GM23338 (cell line): Measurements from ENCODE around the gene DCTN2. TPM values are rescaled to one million over a fixed set of nuclear protein-coding genes. Genes with fewer than 3 reads are reported as not detected.

Experiments used
- ATAC-seq: fragments of 200-7000 bp; cut with Tn5 transposase; 3 replicates; pipeline ENCODE4 v1.9.1; 2020
- DNase-seq: peaks from one replicate; pipeline ENCODE4 v3.0.0-alpha.2; 2015; ENCODE audit warnings: low spot score
- H2AFZ ChIP-seq: fragments of 200-600 bp; sonication (generic); 2 replicates; pipeline ENCODE4 v1.8.0; 2016; ENCODE audit warnings: antibody characterized with exemption, mild to moderate bottlenecking, moderate library complexity
- H3F3A ChIP-seq: fragments of 200-600 bp; sonication (generic); replicated peaks from 2 replicates; pipeline ENCODE4 v1.8.0; 2017; ENCODE audit warnings: antibody characterized with exemption, mixed run types, low read depth
- H3K27ac ChIP-seq: fragments of 200-600 bp; sonication (generic); 2 replicates; pipeline ENCODE4 v1.6.1; 2016; ENCODE audit warnings: low read depth
- H3K27me3 ChIP-seq: fragments of 200-600 bp; sonication (generic); 2 replicates; pipeline ENCODE4 v1.8.0; 2016; ENCODE audit warnings: mild to moderate bottlenecking, mixed run types, moderate library complexity; ENCODE audit not compliant: insufficient read depth
- H3K36me3 ChIP-seq: fragments of 200-600 bp; sonication (generic); 2 replicates; pipeline ENCODE4 v1.8.0; 2016; ENCODE audit warnings: mild to moderate bottlenecking; ENCODE audit not compliant: insufficient read depth
- H3K4me1 ChIP-seq: fragments of 200-600 bp; sonication (generic); 2 replicates; pipeline ENCODE4 v1.8.0; 2016; ENCODE audit warnings: mild to moderate bottlenecking, moderate library complexity; ENCODE audit not compliant: insufficient read depth
- H3K4me2 ChIP-seq: fragments of 200-600 bp; sonication (generic); 2 replicates; pipeline ENCODE4 v1.7.1; 2017; ENCODE audit warnings: mixed run types
- H3K4me3 ChIP-seq: fragments of 200-600 bp; sonication (generic); 2 replicates; pipeline ENCODE4 v1.6.1; 2016; ENCODE audit warnings: mixed run types
- H3K79me2 ChIP-seq: fragments of 200-600 bp; sonication (generic); replicated peaks from 2 replicates; pipeline ENCODE4 v1.8.0; 2017; ENCODE audit warnings: mild to moderate bottlenecking; ENCODE audit not compliant: insufficient read depth
- H3K9me2 ChIP-seq: fragments of 200-600 bp; sonication (generic); 2 replicates; pipeline ENCODE4 v1.8.0; 2017; ENCODE audit not compliant: insufficient read depth
- H4K20me1 ChIP-seq: fragments of 200-600 bp; sonication (generic); replicated peaks from 2 replicates; pipeline ENCODE4 v1.8.0; 2017; ENCODE audit warnings: mild to moderate bottlenecking; ENCODE audit not compliant: insufficient read depth
- H3K27ac Mint-ChIP-seq: 2 replicates; pipeline ENCODE4 v1.8.0; 2020; ENCODE audit warnings: inconsistent platforms, mild to moderate bottlenecking, moderate library complexity, mixed read lengths
- H3K27me3 Mint-ChIP-seq: 3 replicates; pipeline ENCODE4 v1.8.0; 2022; ENCODE audit warnings: low read depth, mild to moderate bottlenecking, moderate library complexity, mixed read lengths, inconsistent platforms; ENCODE audit not compliant: insufficient read depth, poor library complexity
- H3K36me3 Mint-ChIP-seq: 3 replicates; pipeline ENCODE4 v1.8.0; 2021; ENCODE audit warnings: low read depth, mild to moderate bottlenecking, inconsistent platforms, moderate library complexity, mixed read lengths
- H3K4me1 Mint-ChIP-seq: 3 replicates; pipeline ENCODE4 v1.8.0; 2020; ENCODE audit warnings: mild to moderate bottlenecking, inconsistent platforms, mixed read lengths
- H3K4me3 Mint-ChIP-seq: 3 replicates; pipeline ENCODE4 v1.8.0; 2021; ENCODE audit warnings: moderate library complexity, mild to moderate bottlenecking, inconsistent platforms, mixed read lengths
- H3K9me3 Mint-ChIP-seq: 3 replicates; pipeline ENCODE4 v1.8.0; 2020; ENCODE audit warnings: moderate library complexity, mild to moderate bottlenecking, inconsistent platforms, mixed read lengths
- CREB1 ChIP-seq: fragments of 250-450 bp; sonication (Bioruptor Pico); IDR thresholded peaks from 2 replicates; pipeline ENCODE4 v1.5.0; 2020; ENCODE audit warnings: low read depth, mild to moderate bottlenecking, moderate library complexity
- ETS1 ChIP-seq: IDR thresholded peaks from 2 replicates; pipeline ENCODE4 v1.6.1; 2016; ENCODE audit warnings: antibody characterized with exemption
- EZH2 ChIP-seq: fragments of 200-600 bp; sonication (generic); IDR thresholded peaks from one replicate; pipeline ENCODE4 v1.8.0; 2017; ENCODE audit warnings: antibody characterized with exemption, mild to moderate bottlenecking, low read depth; ENCODE audit not compliant: unreplicated experiment
- EZH2phosphoT487 ChIP-seq: fragments of 200-600 bp; sonication (generic); IDR thresholded peaks from one replicate; pipeline ENCODE4 v1.8.1; 2018; ENCODE audit warnings: antibody characterized with exemption; ENCODE audit not compliant: unreplicated experiment
- JUNB ChIP-seq: IDR thresholded peaks from one replicate; pipeline ENCODE4 v1.6.1; 2016; ENCODE audit warnings: antibody characterized with exemption; ENCODE audit not compliant: unreplicated experiment
- NANOG ChIP-seq: IDR thresholded peaks from 2 replicates; pipeline ENCODE4 v1.6.1; 2016; ENCODE audit warnings: antibody characterized with exemption, borderline replicate concordance
- POLR2AphosphoS5 ChIP-seq: IDR thresholded peaks from 2 replicates; pipeline ENCODE4 v1.6.1; 2016; ENCODE audit warnings: antibody characterized with exemption, low read depth
- REST ChIP-seq: IDR thresholded peaks from one replicate; pipeline ENCODE4 v1.6.1; 2018; ENCODE audit warnings: antibody characterized with exemption; ENCODE audit not compliant: unreplicated experiment
- STAT1 ChIP-seq: IDR thresholded peaks from one replicate; pipeline ENCODE4 v1.6.1; 2016; ENCODE audit warnings: antibody characterized with exemption; ENCODE audit not compliant: unreplicated experiment
- ZNF114 ChIP-seq: fragments of 250-450 bp; sonication (Bioruptor Pico); IDR thresholded peaks from 2 replicates; pipeline ENCODE4 v1.5.0; 2020; ENCODE audit warnings: mild to moderate bottlenecking, moderate library complexity
- ZNF331 ChIP-seq: fragments of 250-450 bp; sonication (Bioruptor Pico); IDR thresholded peaks from 2 replicates; pipeline ENCODE4 v1.5.0; 2020; ENCODE audit warnings: low read depth, mild to moderate bottlenecking, moderate library complexity
- polyA plus RNA-seq: library from polyadenylated mRNA; unstranded; fragments of >200 nt; fragmentation: Nextera tagmentation; extraction: Ambion mirVana; gene quantifications from 2 replicates; pipeline ENCODE4 v1.2.1, GENCODE V29; 2016
- total RNA-seq: library from RNA; depleted of rRNA; stranded (reverse); fragments of >200 nt; shearing (Covaris generic); gene quantifications from 2 replicates; pipeline ENCODE4 v1.2.3, GENCODE V29; 2014

Gene DCTN2
- total and polyA plus RNA-seq, 2 experiments from 2014 or later = 56.1 to 157 TPM

- TF ChIP-seq ETS1 (no peak), ZNF114 (CRISPR knock-in tag) (no peak), JUNB (no peak), POLR2AphosphoS5 (no peak), STAT1 (no peak), NANOG (no peak), EZH2phosphoT487 (no peak), REST (no peak), ZNF331 (CRISPR knock-in tag) (no peak), EZH2 (no peak), CREB1 (CRISPR knock-in tag) (no peak)
These were observed 45.7 kb upstream of the DCTN2 start (continued) for GRCh38 chr12:57592551-57593165.

GRCh38 chr12:57591782-57592325 is 44.9 kb upstream of the DCTN2 start:
- DNase-seq (peak; percentile 32), ATAC-seq (peak; percentile 38)
- Histone ChIP-seq H3K9me2 (no peaks in the 10 kb centered on the region), H3K4me3 (peak overlapping the region; percentile 98), H3K4me1 (peaks cover 13% of the 10 kb centered on the region), H4K20me1 (peaks cover 4% of the 10 kb centered on the region), H3K27ac (no peak overlapping the region), H3K79me2 (peaks cover 22% of the 10 kb centered on the region), H3K4me2 (peak overlapping the region; percentile 97), H3F3A (peaks cover 11% of the 10 kb centered on the region), H3K36me3 (peaks cover 6% of the 10 kb centered on the region; the same call in 1 of the 2 replicates), H3K27me3 (0 out of 2 replicates have a peak, but pooled peaks cover 8% of the 10 kb centered on the region), H2AFZ (peak overlapping the region; percentile 89)
- Mint-ChIP-seq H3K4me1 (peaks cover 14% of the 10 kb centered on the region), H3K9me3 (no peaks in the 10 kb centered on the region), H3K4me3 (peak overlapping the region; percentile 92), H3K27ac (peak overlapping the region; percentile 72; the same call in 1 of the 2 replicates), H3K27me3 (peaks cover 17% of the 10 kb centered on the region), H3K36me3 (peaks cover 10% of the 10 kb centered on the region)
- no peak for TF ChIP-seq POLR2AphosphoS5
